Stomach (tissue), 9 donors: ENCODE results near the gene COX7B2. TPM values are rescaled to one million over a fixed set of nuclear protein-coding genes. Genes with fewer than 3 reads are reported as not detected.

Source experiments
- DNase-seq, 2 donors: peaks; one replicate each; pipeline versions ENCODE4 v3.0.0 to v3.0.0-alpha.2; 2013 to 2019
- H3K27ac ChIP-seq, 5 donors: fragments of 200-600 bp in 4 of 5; sonication (generic) in 4 of 5; one replicate each; pipeline ENCODE4 v1.5.1; 2013 to 2019; ENCODE audit warnings: mild to moderate bottlenecking in 1 of 5, moderate library complexity in 1 of 5
- H3K27me3 ChIP-seq, 3 donors: fragments of 200-600 bp; sonication (generic); one replicate each; pipeline ENCODE4 v1.5.1; 2017 to 2019; ENCODE audit warnings: mixed run types in 1 of 3
- H3K36me3 ChIP-seq, 4 donors: fragments of 200-600 bp; sonication (generic); 1 replicate in 3 of 4; 2 replicates in 1 of 4; pipeline ENCODE4 v1.5.1; 2016 to 2019
- H3K4me1 ChIP-seq, 4 donors: fragments of 200-600 bp; sonication (generic); one replicate each; pipeline ENCODE4 v1.5.1; 2016 to 2019
- H3K4me3 ChIP-seq, 4 donors: fragments of 200-600 bp; sonication (generic) in 3 of 4; one replicate each; pipeline ENCODE4 v1.5.1; 2016 to 2019; ENCODE audit warnings: mild to moderate bottlenecking in 1 of 4
- H3K9me3 ChIP-seq, 4 donors: fragments of 200-600 bp; sonication (generic); one replicate each; pipeline ENCODE4 v1.5.1; 2016 to 2019
- EP300 ChIP-seq: sonication (generic); formaldehyde crosslinking; IDR thresholded peaks from one replicate; pipeline ENCODE4 v1.6.1; 2017; ENCODE audit warnings: antibody characterized with exemption
- POLR2A ChIP-seq, 4 donors: fragments of 450-650 bp; IDR thresholded peaks; one replicate each; pipeline ENCODE4 v1.6.1; 2016; ENCODE audit warnings: antibody characterized with exemption in 4 of 4, control low read depth in 2 of 4, mild to moderate bottlenecking in 1 of 4, moderate library complexity in 1 of 4
- POLR2AphosphoS5 ChIP-seq, 3 donors: sonication (generic); formaldehyde crosslinking; IDR thresholded peaks; one replicate each; pipeline ENCODE4 v1.6.1; 2016; ENCODE audit warnings: antibody characterized with exemption in 3 of 3
- WGBS, 5 donors: extraction: QIAGEN DNeasy Blood & Tissue Kit in 3 of 5; methylation state at CpG; one replicate each; pipeline versions ENCODE4 v1.1.5 to v1.1.7; 2013 to 2018; 5-methylcytosine and 5-hydroxymethylcytosine counted together
- intact Hi-C: fragments of 100-400 bp; cut with DNase I; formaldehyde crosslinking; loops from one replicate; pipeline ENCODE4 v1.15.1; 2023; ENCODE audit warnings: low total_unique reads
- polyA plus RNA-seq, 3 donors: library from polyadenylated mRNA; stranded (reverse); fragments of 200-250 nt; gene quantifications; one replicate each; pipeline ENCODE4 v1.2.3, GENCODE V29; 2013
- total RNA-seq, 5 donors: library from RNA; depleted of rRNA; stranded (reverse); fragments of >200 nt; gene quantifications; one replicate each; pipeline versions ENCODE4 v1.1.0 to v1.2.3, GENCODE V29; 2014 to 2016
- TF ChIP-seq, protein P1 (sequence below), 7 experiments: fragments of 450-650 bp in 4 of 7; fragments of 200-600 bp in 3 of 7; sonication (generic) in 3 of 7; IDR thresholded peaks; one replicate each; pipeline ENCODE4 v1.5.1; 2016 to 2019; ENCODE audit warnings: antibody characterized with exemption in 7 of 7, control low read depth in 2 of 7, mild to moderate bottlenecking in 1 of 7
- donor health status: healthy with polysubstance abuse.
- donor health status: Bipolar disorder and iron deficiency.
- donor health status: healthy.

The COX7B2 gene
- total and polyA plus RNA-seq, 8 donors: not detected

DNA sequence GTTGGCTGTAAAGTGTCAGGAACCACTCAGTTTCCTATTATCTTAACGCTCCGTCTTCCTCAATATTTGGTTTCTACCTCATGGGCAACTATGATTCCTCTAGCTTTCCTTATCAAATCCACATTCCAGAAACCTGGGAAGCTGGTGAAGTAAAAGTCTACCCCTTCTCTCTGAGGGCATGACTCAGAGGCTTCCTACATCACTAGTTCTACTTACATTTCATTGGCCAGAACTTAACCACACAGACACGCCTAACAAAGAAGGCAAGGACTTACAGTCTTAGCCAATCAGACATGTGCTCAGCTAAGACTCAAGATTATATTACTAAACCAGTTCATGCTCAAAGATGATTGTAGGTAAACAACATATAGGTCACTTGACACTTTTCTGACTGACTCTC is 30.4 kb downstream of the COX7B2 start:
- Histone ChIP-seq H3K9me3 (no peaks in the 10 kb centered on the region), H3K36me3 (no peaks in the 10 kb centered on the region), H3K4me3 (no peak overlapping the region), H3K27ac (no peak overlapping the region), H3K4me1 (peaks cover 0 to 4% (median 0%) of the 10 kb centered on the region in 4 donors), H3K27me3 (no peaks in the 10 kb centered on the region)
- no peak for DNase-seq
- 85 to 93% (median 91%) methylated on average over 3 of the region's 3 CpGs for WGBS, 5 donors
- intact Hi-C loops: no loop called here
- TF ChIP-seq, protein P1, sequence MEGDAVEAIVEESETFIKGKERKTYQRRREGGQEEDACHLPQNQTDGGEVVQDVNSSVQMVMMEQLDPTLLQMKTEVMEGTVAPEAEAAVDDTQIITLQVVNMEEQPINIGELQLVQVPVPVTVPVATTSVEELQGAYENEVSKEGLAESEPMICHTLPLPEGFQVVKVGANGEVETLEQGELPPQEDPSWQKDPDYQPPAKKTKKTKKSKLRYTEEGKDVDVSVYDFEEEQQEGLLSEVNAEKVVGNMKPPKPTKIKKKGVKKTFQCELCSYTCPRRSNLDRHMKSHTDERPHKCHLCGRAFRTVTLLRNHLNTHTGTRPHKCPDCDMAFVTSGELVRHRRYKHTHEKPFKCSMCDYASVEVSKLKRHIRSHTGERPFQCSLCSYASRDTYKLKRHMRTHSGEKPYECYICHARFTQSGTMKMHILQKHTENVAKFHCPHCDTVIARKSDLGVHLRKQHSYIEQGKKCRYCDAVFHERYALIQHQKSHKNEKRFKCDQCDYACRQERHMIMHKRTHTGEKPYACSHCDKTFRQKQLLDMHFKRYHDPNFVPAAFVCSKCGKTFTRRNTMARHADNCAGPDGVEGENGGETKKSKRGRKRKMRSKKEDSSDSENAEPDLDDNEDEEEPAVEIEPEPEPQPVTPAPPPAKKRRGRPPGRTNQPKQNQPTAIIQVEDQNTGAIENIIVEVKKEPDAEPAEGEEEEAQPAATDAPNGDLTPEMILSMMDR (IDR thresholded peaks at IDR 0.05): no peak
- TF ChIP-seq POLR2A (IDR thresholded peaks at IDR 0.05) (no peak), POLR2AphosphoS5 (IDR thresholded peaks at IDR 0.05) (no peak), EP300 (no peak)

DNA sequence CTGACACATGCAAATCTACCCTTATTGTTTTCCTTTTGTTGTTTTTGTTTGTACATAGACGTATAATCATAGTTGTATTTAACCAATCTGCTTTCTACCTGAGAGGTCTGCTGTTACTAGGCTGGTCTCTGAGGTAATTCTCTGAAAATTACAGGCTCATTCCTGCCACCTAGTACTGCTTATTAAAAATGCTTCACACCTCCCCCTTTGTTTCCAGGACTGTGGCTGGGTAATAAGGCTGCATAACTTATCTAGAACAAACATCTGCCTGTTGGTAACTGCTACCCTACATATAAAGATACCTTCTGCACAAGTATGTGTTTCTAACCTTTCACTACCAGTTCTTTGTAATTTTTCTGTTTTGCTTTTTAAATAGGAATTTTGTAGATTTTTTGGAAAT is 34.2 kb downstream of the COX7B2 start:
- peaks cover 0 to 8% (median 0%) of the 10 kb centered on the region in 4 donors for H3K9me3 ChIP-seq
- peaks cover 0 to 4% (median 0%) of the 10 kb centered on the region in 4 donors for H3K4me1 ChIP-seq
- 12 to 38% (median 30%) methylated on average over 1 of the region's 1 CpG for WGBS, 5 donors
- no peaks in the 10 kb centered on the region for H3K27me3 ChIP-seq
- TF ChIP-seq POLR2AphosphoS5 (IDR thresholded peaks at IDR 0.05) (no peak), POLR2A (IDR thresholded peaks at IDR 0.05) (no peak), EP300 (no peak)
- TF ChIP-seq, protein P1 (IDR thresholded peaks at IDR 0.05): no peak
- H3K36me3 ChIP-seq: no peaks in the 10 kb centered on the region
- H3K27ac ChIP-seq: no peak overlapping the region
- intact Hi-C loops: no loop called here
- peak in 1 of 2 donors; percentile 42 for DNase-seq
- no peak overlapping the region for H3K4me3 ChIP-seq

DNA sequence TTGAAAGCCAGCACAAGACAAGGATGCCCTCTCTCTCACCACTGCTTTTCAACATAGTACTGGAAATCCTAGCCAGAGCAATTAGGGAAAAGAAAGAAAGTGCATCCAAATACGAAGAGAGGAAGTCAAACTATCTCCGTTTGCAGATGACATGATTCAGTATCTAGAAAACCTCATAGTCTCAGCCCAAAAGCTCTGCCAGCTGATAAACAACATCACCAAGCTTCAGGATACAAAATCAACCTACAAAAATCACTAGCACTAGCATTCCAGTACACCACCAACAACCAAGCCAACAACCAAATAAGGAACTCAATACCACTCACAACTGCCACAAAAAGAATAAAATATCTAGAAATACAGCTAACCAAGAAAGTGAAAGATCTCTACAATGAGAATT is 38.6 kb downstream of the COX7B2 start:
- 54 to 87% (median 73%) methylated on average over 2 of the region's 2 CpGs for WGBS, 5 donors
- Histone ChIP-seq H3K4me1 (peaks cover 0 to 4% (median 0%) of the 10 kb centered on the region in 4 donors), H3K27me3 (no peaks in the 10 kb centered on the region), H3K27ac (no peak overlapping the region), H3K4me3 (no peak overlapping the region), H3K9me3 (peaks cover 0 to 8% (median 0%) of the 10 kb centered on the region in 4 donors), H3K36me3 (no peaks in the 10 kb centered on the region)
- intact Hi-C loops: no loop called here
- TF ChIP-seq POLR2AphosphoS5 (IDR thresholded peaks at IDR 0.05) (no peak), EP300 (no peak), POLR2A (IDR thresholded peaks at IDR 0.05) (no peak)
- TF ChIP-seq, protein P1 (IDR thresholded peaks at IDR 0.05): no peak
- no peak for DNase-seq

DNA sequence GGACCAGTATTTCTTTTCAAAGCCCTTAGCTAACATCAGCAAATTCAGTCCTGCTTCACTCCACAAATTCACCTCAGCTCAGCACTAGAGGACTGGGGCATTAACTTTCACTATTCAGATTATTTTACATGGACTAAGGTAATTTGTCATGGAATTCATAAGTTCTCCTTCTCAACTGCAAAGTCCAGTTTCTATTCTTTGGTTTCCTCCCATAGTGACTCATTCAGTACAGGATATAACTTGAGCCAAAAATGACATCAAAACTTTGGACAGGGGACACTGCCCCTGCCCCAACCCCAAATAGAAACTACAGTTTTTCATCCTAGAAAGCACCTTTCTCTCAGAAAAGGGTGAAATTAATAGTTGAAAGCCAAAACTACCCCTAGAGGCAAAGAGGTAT is 52.7 kb downstream of the COX7B2 start:
- H3K4me1 ChIP-seq: no peaks in the 10 kb centered on the region
- intact Hi-C loops: no loop called here
- H3K9me3 ChIP-seq: no peaks in the 10 kb centered on the region
- H3K27ac ChIP-seq: no peak overlapping the region
- no peak for DNase-seq
- TF ChIP-seq, protein P1 (IDR thresholded peaks at IDR 0.05): no peak
- TF ChIP-seq POLR2AphosphoS5 (IDR thresholded peaks at IDR 0.05) (no peak), EP300 (no peak), POLR2A (IDR thresholded peaks at IDR 0.05) (no peak)
- no peaks in the 10 kb centered on the region for H3K27me3 ChIP-seq
- no peaks in the 10 kb centered on the region for H3K36me3 ChIP-seq
- H3K4me3 ChIP-seq: no peak overlapping the region
